ENCODE results near the gene HDAC1. TPM values are rescaled to one million over a fixed set of nuclear protein-coding genes. Genes with fewer than 3 reads are reported as not detected.

HDAC1 gene
- total RNA-seq, 2 experiments from 2014 or later = 126 to 127 TPM

DNA sequence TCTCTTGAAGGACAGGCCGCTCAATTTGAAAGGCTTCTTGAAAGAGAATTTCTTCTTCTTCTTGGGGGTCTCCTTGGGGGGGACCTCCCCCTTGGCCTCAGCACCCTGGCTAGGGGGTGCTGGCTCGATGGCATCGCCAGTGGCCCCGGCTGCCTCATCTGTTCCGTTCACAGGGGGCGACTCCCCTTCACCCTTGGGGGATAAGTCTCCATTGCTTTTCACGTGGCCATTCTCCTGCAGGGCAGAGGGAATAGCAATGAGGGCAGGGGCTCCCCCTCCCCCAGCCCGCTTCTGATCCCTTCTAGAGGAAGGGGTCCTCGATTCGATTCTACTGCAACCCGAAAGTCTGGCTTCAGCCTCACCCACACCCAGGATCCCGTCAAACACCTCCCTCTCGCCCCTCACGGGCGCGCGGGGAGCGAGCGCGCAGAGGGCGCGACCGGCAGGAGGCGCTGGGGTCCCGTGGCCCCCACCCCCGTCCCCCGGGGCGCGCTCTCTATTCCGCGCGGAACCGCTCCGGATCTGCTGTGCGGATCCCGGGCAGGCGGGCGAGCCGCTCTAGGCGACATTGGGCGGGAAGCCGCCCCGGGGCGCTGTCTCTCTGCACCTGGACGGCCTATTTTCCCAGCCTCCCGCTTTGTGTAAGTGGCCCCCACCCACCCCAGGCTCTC, 43.1 kb downstream of the HDAC1 start:
- H3K4me3 Mint-ChIP-seq = peak overlapping the region; percentile 81
- peak; percentile 65 for DNase-seq
- POLR2A ChIA-PET = interaction anchor here (1.0 to 3.6 kb wide), 14 partner anchors 11 to 132 kb away, joined by 3 to 39 read pairs (median 9); partner anchors contain the start of genes BSDC1 and HDAC1
- peak; percentile 32 for ATAC-seq
- intact Hi-C loops (cut with micrococcal nuclease) = loop anchor here (5.0 kb wide), 1 partner anchor 37 kb away; no protein-coding TSS in a partner anchor
- TF ChIP-seq, protein P1, sequence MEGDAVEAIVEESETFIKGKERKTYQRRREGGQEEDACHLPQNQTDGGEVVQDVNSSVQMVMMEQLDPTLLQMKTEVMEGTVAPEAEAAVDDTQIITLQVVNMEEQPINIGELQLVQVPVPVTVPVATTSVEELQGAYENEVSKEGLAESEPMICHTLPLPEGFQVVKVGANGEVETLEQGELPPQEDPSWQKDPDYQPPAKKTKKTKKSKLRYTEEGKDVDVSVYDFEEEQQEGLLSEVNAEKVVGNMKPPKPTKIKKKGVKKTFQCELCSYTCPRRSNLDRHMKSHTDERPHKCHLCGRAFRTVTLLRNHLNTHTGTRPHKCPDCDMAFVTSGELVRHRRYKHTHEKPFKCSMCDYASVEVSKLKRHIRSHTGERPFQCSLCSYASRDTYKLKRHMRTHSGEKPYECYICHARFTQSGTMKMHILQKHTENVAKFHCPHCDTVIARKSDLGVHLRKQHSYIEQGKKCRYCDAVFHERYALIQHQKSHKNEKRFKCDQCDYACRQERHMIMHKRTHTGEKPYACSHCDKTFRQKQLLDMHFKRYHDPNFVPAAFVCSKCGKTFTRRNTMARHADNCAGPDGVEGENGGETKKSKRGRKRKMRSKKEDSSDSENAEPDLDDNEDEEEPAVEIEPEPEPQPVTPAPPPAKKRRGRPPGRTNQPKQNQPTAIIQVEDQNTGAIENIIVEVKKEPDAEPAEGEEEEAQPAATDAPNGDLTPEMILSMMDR (IDR thresholded peaks at IDR 0.05) = peak; percentile 84
- H3K36me3 Mint-ChIP-seq (ENCODE audit: low read depth) = peaks cover 20% of the 10 kb centered on the region
- H3K9me3 Mint-ChIP-seq = no peaks in the 10 kb centered on the region
- H3K27me3 Mint-ChIP-seq = no peaks in the 10 kb centered on the region
- CTCF ChIA-PET = interaction anchor here (0.8 to 2.7 kb wide), 8 partner anchors 13 to 119 kb away, joined by 3 to 17 read pairs (median 4); partner anchors contain the start of gene LCK
- H3K4me1 Mint-ChIP-seq (ENCODE audit: low read depth) = peaks cover 50% of the 10 kb centered on the region
- peak overlapping the region; percentile 72 for H3K27ac Mint-ChIP-seq

DNA sequence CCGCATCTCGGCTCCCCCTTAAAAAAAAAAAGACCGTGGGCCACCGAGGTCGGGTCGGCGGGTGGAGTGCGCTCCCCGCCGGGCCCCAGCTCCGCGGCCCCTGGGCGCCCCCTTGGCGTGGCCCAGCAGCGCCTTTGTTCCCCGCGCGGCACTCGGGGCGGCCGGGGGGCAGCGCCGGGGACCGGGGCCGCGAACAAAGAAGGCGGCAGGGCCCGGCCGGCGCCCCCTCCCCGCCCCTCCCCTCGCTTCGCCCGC, 43.6 kb downstream of the HDAC1 start:
- Mint-ChIP-seq H3K36me3 (ENCODE audit: low read depth) (peaks cover 18% of the 10 kb centered on the region), H3K27me3 (no peaks in the 10 kb centered on the region), H3K27ac (no peak overlapping the region), H3K4me1 (ENCODE audit: low read depth) (peaks cover 49% of the 10 kb centered on the region), H3K4me3 (peak overlapping the region; percentile 81), H3K9me3 (no peaks in the 10 kb centered on the region)
- ATAC-seq (no peak), DNase-seq (no peak)
- TF ChIP-seq, protein P1 (IDR thresholded peaks at IDR 0.05) = no peak
- ChIA-PET POLR2A (interaction anchor here (0.7 to 3.6 kb wide), 19 partner anchors 11 to 136 kb away, joined by 3 to 39 read pairs (median 6); partner anchors contain the start of genes BSDC1 and HDAC1), CTCF (interaction anchor here (0.9 to 2.7 kb wide), 8 partner anchors 18 to 120 kb away, joined by 3 to 17 read pairs (median 4); partner anchors contain the start of gene LCK)
- intact Hi-C loops (cut with micrococcal nuclease) = no loop called here

DNA sequence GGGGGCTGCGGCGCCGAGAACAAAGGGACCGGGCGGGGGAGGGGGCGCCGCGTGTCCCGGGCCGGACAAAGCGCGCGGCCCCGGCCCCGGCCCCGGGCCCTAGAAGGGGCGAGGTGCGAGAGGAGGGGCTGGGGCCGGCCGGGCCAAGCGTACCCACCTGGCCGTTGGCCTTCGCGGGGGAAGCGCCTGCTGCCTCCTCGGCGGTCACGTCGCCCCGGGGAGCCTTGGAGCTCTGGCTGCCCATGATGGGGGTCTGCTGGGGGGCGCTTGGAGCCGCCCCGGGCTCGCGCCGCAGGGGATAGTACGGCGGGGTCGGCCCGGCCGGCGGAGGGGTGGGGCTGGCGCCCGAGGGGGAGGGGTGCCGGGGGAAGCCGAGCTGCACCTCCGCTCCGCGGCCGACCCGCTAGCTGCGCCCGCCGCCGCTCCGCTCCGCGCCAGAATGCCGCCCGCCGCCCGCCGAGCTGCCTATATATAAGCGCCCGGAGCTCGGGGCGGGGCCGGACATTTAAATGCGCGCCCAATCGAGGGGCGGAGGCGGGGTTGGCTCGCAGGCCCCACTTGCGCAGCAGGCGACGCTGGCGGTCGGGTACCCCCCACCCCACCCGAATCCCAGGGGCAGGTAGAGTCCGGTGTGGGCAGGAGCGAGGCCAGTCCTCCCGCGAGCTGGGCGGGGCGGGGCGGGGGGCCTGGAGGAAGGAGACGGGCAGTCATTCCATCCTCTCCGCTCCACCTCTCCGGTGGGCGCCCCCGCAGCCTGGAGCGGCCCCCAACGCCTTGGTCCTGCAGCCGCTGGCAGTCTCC, 44.1 kb downstream of the HDAC1 start, which contains the start of gene MARCKSL1:
TSS of gene MARCKSL1 (minus strand) at position 444 of the 801 bp plus-strand sequence. CDS start at position 244, 200 bp downstream.
- H3K27me3 Mint-ChIP-seq = no peaks in the 10 kb centered on the region
- TF ChIP-seq, protein P1 (IDR thresholded peaks at IDR 0.05) = no peak
- peak within 1 kb of the TSS; percentile 72 for H3K27ac Mint-ChIP-seq
- intact Hi-C loops (cut with micrococcal nuclease) = no loop called here
- ChIA-PET CTCF (interaction anchor here (0.7 to 2.7 kb wide), 14 partner anchors 10 to 120 kb away, joined by 3 to 17 read pairs (median 4); partner anchors contain the start of gene LCK), POLR2A (interaction anchor here (0.5 to 3.6 kb wide), 23 partner anchors 10 to 136 kb away, joined by 3 to 39 read pairs (median 5); partner anchors contain the start of genes BSDC1, HDAC1 and LCK)
- peak within 1 kb of the TSS; percentile 81 for H3K4me3 Mint-ChIP-seq
- H3K36me3 Mint-ChIP-seq (ENCODE audit: low read depth) = peaks cover 14% of the 10 kb centered on the region
- peak; percentile 85 for DNase-seq
- H3K9me3 Mint-ChIP-seq = no peaks in the 10 kb centered on the region
- peaks cover 49% of the 10 kb centered on the region for H3K4me1 Mint-ChIP-seq (ENCODE audit: low read depth)
- peak; percentile 55 for ATAC-seq

DNA sequence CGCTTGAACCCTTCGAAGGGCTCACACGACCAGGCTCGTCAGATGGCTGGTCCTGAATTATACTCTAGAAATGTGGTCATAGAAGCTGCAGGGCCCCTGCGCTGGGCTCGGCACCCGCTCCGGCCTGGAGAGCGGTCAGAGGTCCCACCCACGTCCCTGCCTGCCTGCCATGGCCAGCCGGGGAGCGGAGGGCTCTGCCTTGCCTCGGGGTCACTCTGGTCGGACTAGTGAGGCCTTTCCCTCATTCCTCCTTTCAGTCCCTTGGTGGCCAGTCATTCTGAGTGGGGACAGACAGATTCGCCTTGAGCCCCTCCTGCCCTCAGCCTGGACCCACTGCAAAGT, 44.7 kb downstream of the HDAC1 start:
- no peak for ATAC-seq
- H3K27me3 Mint-ChIP-seq = no peaks in the 10 kb centered on the region
- TF ChIP-seq, protein P1 (IDR thresholded peaks at IDR 0.05) = no peak
- H3K4me3 Mint-ChIP-seq = peak overlapping the region; percentile 36
- peaks cover 49% of the 10 kb centered on the region for H3K4me1 Mint-ChIP-seq (ENCODE audit: low read depth)
- H3K9me3 Mint-ChIP-seq = no peaks in the 10 kb centered on the region
- POLR2A ChIA-PET = interaction anchor here (0.5 to 3.6 kb wide), 20 partner anchors 9 to 137 kb away, joined by 3 to 39 read pairs (median 6); partner anchors contain the start of genes BSDC1, HDAC1 and LCK
- intact Hi-C loops (cut with micrococcal nuclease) = no loop called here
- DNase-seq = no peak
- H3K36me3 Mint-ChIP-seq (ENCODE audit: low read depth) = peaks cover 11% of the 10 kb centered on the region
- H3K27ac Mint-ChIP-seq = no peak overlapping the region
- CTCF ChIA-PET = interaction anchor here (0.7 to 2.7 kb wide), 13 partner anchors 9 to 121 kb away, joined by 3 to 17 read pairs (median 4); no protein-coding TSS in a partner anchor

Measured in activated CD8-positive, alpha-beta T cell treated with anti-CD3 and anti-CD28 coated beads for 36 hours (primary cell).